Kasumi-1 (cell line): Measurements from ENCODE around the gene ACAD11.
"Not testable (repeated sequence)": the region's sequence is repeated elsewhere in the genome, so short reads cannot be mapped to it uniquely, and the experiment has no call there.

Experiments
- DNase-seq, 2 experiments: peaks; one replicate each; lab custom pipeline; 2025; lab: John Stamatoyannopoulos, UW

ACAD11 gene

GRCh38 chr3:132645058-132645457 lies 14.6 kb downstream of the ACAD11 start:
- DNase-seq = no peak

DNA sequence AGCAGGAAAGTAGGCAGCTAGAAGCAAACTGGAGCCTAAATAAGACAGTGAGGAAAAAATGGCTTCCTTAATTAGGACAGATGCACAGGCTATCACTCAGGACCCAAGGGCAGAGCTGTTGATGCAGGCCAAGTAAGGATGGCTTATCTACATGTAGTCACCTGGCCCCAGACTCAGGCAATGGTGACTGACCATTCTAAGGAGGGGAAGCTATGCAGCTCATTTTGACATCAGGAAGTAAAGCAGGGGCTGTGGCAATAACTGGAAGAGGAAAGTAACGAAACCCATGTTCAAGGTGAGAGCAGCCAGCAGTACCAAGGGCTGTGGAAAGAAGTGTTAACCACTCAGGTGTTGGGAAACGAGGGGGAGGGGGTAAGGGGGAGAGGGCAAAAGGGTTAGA lies 16.2 kb downstream of the ACAD11 start:
- DNase-seq = no peak

DNA sequence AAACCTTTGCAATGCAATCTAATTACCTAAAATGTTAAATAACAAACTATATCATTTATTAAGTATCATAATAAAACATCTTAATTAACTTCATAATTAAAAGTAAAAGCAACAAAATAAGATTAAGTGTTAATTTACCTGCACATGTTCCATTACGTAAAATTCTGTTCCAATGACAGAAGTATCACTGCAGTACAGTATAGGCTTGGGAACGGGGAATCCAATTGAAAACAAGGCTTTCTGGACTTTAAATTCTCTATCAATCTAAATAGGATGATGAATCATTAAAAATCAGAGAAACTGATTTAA lies 17.1 kb downstream of the ACAD11 start:
- no peak for DNase-seq

DNA sequence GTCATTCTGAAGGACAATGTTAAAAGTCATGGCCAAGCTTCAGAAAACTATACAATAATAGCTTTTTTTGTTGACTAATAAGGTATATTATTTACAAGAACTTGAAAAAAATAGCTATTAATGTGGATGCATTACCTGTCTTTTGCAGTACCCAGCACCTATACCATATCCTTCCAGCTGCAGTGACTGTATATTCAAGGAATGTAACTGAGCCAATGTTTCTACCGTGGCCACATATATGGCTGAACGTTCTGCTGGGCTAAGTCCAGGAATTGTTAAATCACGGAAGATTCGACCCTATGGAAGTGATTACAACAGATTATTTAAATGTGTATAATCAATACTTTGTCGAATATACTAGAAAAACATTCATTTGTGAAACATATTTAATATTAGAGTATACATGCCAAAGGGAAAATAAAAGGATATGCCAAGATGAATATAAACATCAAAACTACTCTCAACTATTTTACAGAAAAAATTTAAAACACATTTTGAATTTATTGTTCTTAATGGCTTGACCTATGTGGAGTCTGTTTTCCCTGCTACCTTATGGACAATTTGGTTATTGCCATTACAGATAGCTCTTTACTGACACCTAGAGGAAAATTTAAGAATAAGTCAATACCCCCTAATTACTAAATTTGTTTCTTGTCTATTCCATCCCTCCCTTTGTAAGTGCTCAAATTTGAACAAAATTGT lies 17.6 kb downstream of the ACAD11 start:
- DNase-seq = peak; percentile 71 to 88

DNA sequence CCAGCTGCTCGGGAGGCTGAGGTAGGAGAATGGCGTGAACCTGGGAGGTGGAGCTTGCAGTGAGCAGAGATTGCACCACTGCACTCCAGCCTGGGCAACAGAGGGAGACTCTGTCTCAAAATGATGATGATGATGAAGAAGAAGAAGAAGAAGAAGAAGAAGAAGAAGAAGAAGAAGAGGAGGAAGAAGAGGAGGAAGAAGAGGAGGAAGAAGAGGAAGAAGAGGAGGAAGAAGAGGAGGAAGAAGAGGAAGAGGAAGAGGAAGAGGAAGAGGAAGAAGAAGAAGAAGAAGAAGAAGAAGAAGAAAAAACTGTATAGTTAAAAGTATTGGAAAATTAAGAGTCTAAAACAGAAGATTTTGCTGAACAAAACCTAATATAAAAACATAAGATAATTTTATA lies 18.2 kb downstream of the ACAD11 start:
- DNase-seq = not testable (repeated sequence)

GRCh38 chr3:132638706-132639105 lies 20.9 kb downstream of the ACAD11 start:
- DNase-seq = no peak

DNA sequence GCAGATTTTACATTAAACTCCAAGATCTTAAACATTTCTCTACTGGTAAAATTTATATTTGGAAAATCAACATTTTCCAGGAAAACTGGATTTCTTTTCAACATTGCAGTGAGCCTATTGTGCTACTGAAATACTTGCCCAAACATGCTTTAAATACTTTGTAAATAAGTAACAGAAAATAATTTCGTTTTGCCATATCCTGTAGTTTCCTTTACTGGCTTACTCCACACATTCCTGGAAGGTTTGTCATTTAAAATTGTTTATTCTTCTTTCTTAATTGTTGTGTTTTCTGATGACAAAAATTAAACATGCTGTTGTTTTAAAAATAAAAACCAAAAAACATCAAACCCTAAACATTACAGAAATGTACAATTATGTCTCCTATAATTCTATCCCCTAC lies 22.0 kb downstream of the ACAD11 start:
- DNase-seq = no peak

GRCh38 chr3:132635052-132635451 lies 24.6 kb downstream of the ACAD11 start:
- DNase-seq = no peak

GRCh38 chr3:132630612-132631011 lies 29.0 kb downstream of the ACAD11 start:
- DNase-seq = no peak

DNA sequence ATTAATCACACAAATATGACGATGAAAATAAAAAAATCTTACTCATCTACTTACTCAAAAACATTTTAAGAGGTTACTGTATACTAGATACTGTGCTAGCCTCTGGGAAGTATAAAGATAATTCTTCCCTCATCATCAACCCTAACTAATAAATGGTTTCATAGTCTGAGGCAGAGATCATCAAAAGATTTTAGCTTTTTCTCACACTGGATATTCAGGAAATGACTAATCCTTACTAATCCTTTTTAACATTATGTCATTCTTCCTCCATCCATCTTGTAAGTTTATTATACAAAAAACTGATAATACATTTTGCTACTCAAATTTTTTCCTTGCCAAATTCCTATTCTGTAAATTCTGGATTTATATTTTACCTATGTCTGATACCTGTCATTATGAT lies 29.7 kb downstream of the ACAD11 start:
- DNase-seq = no peak

- no peak for DNase-seq
Measured at GRCh38 chr3:132628157-132628556, 31.5 kb downstream of the ACAD11 start.

DNA sequence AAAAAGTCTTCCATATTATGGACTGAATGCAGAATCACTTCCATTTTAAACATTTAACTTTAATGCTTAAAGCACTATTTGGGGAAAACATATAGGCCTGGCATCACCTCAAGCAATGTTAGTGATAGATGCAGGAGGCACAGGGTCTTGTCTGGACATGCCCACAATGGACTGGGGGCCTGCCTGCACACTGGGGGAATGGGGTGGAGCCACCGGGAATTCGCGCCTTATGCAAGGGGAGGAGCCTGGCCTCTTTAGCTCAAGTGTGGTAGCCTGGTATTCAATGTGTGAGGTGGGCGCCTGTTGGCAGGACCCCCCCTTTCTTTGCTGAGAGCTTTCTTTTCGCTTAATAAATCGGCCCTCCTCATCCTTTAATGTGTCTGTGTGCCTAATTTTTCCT lies 32.7 kb downstream of the ACAD11 start:
- no peak for DNase-seq

- DNase-seq = no peak
Measured at GRCh38 chr3:132625613-132626012, 34.0 kb downstream of the ACAD11 start.

DNA sequence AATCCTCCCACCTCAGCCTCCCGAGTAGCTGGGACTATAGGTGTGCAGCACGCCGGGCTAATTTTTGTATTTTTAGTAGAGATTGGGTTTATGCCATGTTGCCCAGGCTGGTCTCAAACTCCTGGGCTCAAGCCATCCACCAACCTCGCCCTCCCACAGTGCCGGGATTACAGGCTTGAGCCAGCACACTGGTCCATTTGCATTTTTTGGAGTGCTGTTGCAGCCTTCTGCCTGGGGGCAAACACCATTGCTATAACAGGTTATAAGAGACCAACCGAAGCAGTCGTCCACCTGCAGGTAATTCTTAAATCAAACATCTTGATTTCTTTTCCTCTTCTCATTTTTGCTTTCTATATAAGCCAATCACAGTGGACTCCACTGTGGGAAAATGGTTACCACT lies 34.8 kb downstream of the ACAD11 start:
- DNase-seq = no peak

DNA sequence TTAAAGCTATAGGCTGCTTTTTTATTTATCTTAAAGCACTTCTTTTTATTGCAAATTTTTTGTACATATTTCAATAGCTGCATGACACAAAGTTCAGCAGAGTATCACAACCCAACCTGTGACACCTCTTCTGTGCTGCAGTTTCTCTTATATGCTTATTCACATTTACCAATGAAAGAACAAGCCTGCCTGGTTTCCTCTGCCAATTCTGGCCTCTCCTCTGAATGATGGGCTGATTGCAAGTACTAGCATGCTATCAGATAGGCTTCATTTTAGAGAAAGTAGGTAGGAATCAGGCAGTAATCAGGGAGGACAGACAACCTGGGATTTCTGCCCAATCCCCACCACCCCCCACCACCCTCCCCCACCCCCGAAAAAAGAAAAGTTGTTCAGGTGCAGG lies 36.0 kb downstream of the ACAD11 start:
- DNase-seq = no peak

DNA sequence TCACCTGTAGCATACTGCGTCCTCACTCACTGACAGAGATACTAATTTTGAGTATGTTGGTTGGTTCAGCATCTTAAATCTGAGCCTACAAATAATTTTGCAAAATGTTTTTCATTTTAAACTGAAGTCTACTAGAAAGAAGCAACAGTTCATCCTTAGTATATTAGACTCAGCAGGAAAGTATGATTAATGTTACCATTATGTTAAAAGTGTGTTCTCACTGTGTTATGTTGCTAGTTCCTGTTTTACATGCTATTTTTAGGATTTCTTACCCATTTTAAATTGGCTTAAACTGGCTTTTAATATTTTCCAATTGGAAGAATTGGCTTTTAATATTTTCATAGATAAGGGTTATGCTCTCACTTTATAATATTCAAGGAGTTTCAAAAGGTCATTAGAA lies 36.8 kb downstream of the ACAD11 start:
- peak in 1 of 2 experiments; percentile 18 for DNase-seq

- peak in 1 of 2 experiments; percentile 19 for DNase-seq
Measured at GRCh38 chr3:132622148-132622547, 37.5 kb downstream of the ACAD11 start.

DNA sequence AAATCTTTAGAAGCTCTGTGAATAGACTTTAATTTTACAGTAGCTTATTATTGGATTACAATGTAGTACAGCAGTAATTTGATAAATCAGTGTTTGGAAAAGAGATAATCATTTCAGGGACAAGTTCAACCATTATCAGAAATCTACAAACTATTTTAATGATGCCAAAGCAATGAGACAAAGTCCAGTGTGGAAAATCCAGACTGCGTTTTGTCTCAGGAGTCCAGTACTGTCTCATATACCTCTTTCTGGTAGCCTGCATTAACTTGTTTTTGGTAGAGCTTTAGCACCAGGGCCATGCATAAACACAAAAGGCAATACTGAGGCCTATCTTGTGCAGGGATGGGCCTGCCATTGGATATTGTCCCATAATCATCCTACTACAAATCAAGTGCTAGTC lies 42.8 kb downstream of the ACAD11 start:
- no peak for DNase-seq

GRCh38 chr3:132615881-132616280 lies 43.7 kb downstream of the ACAD11 start:
- DNase-seq = no peak

DNA sequence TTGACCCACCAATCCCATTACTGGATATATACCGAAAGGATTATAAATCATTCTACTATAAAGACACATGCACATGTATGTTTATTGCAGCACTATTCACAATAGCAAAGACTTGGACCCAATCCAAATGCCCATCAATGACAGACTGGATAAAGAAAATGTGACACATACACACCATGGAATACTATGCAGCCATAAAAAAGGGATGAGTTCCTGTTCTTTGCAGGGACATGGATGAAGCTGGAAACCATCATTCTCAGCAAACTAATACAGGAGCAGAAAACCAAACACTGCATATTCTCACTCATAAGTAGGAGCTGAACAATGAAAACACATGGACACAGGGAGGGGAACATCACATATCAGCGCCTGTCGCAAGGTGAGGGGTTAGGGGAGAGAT lies 44.3 kb downstream of the ACAD11 start:
- DNase-seq = not testable (repeated sequence)

DNA sequence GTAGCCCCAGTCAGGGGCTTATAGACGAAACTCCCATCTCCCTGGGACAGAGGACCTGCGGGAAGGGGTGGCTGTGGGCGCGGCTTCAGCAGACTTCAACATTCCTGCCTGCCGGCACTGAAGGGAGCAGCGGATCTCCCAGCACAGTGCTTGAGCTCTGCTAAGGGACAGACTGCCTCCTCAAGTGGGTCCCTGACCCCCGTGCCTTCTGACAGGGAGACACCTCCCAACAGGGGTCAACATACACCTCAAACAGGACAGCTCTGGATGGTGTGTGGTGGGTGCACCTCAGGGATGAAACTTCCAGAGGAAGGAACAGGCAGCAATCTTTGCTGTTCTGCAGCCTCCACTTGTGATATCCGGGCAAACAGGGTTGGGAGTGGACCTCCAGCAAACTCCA lies 53.0 kb downstream of the ACAD11 start:
- DNase-seq = not testable (repeated sequence)

DNA sequence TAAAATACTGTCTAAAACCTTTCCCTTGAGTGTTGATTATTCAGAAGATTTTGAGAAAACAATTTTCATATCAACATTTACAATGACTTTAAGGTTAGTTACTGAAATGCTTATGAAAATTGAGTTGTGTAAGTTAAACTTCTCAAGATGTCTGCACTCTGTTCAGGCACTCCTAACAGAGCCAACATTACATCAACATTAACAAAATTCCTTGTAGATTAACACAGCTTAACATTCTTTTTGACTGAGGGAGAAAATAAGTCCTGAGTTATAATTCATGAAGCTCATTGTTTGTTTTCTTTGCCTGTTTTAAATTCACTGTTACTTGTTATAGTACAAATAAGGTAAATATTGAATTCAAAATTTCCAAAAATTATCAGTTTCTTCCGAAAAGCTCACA lies 53.5 kb downstream of the ACAD11 start:
- DNase-seq = no peak

DNA sequence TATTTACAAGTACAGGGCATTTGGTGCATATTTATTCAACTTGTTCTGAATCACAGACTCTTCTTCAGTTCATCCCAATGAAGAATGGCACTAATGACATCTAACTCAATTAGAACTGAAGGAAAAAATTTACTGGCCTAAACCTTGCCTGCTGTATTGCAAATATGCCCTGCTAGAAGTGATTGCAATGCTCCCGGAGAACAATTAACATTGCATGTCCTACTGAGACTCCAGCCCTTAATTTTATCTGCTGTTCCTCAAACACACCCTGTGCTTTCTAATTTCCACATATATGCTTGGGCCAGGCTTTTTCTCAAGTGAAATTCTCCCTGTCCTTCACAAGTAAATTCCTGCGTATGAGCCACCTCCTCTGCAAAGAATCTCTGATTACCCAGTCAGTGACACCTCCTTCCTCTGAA lies 54.2 kb downstream of the ACAD11 start:
- DNase-seq = no peak

DNA sequence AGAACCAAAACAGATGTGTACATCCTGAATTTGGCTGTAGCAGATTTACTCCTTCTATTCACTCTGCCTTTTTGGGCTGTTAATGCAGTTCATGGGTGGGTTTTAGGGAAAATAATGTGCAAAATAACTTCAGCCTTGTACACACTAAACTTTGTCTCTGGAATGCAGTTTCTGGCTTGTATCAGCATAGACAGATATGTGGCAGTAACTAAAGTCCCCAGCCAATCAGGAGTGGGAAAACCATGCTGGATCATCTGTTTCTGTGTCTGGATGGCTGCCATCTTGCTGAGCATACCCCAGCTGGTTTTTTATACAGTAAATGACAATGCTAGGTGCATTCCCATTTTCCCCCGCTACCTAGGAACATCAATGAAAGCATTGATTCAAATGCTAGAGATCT lies 59.0 kb downstream of the ACAD11 start:
- DNase-seq = not testable (repeated sequence)

DNA sequence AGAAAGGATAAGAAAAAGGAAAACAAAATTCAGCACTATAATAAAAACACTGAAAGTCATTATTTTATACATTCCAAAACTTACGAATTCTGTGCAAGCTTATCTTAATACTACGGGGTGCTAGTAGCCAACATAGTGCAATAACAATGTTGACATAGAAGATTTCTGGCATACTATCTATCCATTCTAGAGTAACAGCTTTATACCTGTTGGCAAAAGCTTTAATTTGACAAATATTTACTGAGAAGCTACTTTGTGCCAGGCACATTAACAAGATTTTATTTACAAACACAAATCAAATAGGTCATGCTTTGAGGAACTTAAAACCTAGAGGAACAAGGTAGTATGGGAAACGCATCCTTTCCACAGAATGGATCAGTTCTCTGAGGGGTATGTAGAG lies 61.4 kb downstream of the ACAD11 start:
- no peak for DNase-seq
